GM19438 (cell line): ENCODE results near the gene GMFB.

ENCODE experiments used
- ATAC-seq: cut with Tn5 transposase; IDR thresholded peaks from one replicate; pipeline ENCODE4 v1.9.1; 2021; ENCODE audit warnings: low read depth; ENCODE audit not compliant: unreplicated experiment

Gene GMFB

GRCh38 chr14:54435500-54435981 lies 53.2 kb downstream of the GMFB start:
- ATAC-seq, result no peak

- no peak for ATAC-seq
Observed at GRCh38 chr14:54428527-54428926, 60.3 kb downstream of the GMFB start.

DNA sequence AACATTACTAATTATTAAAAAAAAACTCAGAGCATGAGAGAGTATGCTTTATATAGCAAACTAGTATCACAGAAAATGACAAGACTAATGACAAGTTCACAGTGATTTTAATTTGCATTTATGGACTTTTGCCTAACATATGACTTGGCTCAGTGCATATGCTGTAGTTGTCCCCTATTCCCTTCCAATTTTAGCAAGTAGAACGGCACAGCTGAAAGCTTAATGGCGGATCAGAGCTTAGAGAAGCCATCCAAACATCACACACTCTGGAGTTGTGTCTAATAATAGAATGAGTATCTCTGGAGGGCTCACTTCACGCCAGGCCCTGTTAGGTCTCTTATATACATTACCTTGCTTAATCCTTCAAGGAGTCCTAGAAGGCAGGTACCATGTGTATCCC lies 60.9 kb downstream of the GMFB start:
- no peak for ATAC-seq

DNA sequence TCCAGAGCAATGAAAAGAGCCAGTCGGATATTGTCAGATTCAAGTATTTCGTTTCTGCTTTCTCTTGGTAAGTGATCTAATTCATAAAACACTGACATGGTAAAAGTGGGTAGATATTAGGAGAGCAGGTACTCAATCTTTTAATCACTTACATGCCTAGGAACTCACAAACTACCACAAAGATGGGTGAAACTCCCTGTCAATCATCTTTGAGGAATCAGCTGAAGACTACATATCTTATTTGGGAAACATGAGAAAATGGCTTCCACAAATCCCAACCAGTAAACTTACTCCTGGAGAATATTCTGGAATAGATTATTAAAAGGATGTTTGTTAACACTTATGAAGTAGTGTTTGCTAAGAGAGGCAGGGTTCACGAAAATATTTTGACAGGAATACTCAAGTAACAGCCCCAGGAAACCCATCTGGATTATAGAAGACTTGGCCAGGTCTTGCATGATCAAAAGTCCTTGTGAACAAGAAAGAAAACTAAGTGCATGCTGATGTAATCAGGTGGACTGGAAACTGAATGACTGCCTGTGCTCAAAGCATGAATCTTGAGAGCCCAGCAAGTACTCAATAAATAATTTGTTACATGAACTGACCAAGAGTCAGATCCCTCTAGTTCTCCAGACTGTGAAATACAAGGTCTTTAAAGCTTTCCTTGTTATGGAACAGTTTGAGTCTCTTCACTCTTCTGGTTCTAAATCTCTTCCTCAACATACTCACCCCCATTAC lies 63.1 kb downstream of the GMFB start:
- no peak for ATAC-seq

GRCh38 chr14:54425068-54425467 lies 63.7 kb downstream of the GMFB start:
- no peak for ATAC-seq
